Measurements from ENCODE around the gene COL12A1. TPM values are rescaled to one million over a fixed set of nuclear protein-coding genes. Genes with fewer than 3 reads are reported as not detected.
A peak's percentile ranks its signal among the peaks of the same experiment; 100 is the strongest.

The COL12A1 gene
- total and polyA plus RNA-seq, 8 donors, result 1.2 to 19.3 (median 3.5) TPM

DNA sequence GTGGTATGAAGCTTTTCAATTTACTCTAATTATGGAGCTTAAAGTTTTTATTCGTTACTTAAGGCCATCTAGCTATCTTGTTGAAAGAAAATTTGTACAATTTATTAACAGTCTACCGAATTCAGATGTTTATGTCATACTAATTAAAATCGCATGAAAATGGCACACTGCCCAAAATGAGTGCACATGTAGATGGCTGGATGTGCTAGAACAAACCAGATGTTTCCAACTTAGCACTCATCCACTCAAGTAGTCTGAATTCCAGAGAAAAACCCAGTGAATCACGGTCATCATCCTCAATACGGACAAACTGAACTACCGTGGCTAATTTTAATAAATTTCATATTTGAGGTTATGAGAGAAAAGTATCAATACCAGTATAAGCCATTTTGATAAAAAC, 70.4 kb downstream of the COL12A1 start:
- Histone ChIP-seq H3K27ac (no peak overlapping the region), H3K27me3 (no peaks in the 10 kb centered on the region), H3K4me1 (no peaks in the 10 kb centered on the region), H3K36me3 (no peaks in the 10 kb centered on the region), H3K9me3 (no peaks in the 10 kb centered on the region), H3K4me3 (no peak overlapping the region)
- DNase-seq, result no peak
- intact Hi-C loops (cut with DNase I), result no loop called here
- TF ChIP-seq, protein P1, sequence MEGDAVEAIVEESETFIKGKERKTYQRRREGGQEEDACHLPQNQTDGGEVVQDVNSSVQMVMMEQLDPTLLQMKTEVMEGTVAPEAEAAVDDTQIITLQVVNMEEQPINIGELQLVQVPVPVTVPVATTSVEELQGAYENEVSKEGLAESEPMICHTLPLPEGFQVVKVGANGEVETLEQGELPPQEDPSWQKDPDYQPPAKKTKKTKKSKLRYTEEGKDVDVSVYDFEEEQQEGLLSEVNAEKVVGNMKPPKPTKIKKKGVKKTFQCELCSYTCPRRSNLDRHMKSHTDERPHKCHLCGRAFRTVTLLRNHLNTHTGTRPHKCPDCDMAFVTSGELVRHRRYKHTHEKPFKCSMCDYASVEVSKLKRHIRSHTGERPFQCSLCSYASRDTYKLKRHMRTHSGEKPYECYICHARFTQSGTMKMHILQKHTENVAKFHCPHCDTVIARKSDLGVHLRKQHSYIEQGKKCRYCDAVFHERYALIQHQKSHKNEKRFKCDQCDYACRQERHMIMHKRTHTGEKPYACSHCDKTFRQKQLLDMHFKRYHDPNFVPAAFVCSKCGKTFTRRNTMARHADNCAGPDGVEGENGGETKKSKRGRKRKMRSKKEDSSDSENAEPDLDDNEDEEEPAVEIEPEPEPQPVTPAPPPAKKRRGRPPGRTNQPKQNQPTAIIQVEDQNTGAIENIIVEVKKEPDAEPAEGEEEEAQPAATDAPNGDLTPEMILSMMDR (IDR thresholded peaks at IDR 0.05), result no peak
- WGBS, 2 donors, result 82 to 84% methylated on average over 6 of the region's 6 CpGs
- no peak for ATAC-seq
- FAIRE-seq, result no peak

DNA sequence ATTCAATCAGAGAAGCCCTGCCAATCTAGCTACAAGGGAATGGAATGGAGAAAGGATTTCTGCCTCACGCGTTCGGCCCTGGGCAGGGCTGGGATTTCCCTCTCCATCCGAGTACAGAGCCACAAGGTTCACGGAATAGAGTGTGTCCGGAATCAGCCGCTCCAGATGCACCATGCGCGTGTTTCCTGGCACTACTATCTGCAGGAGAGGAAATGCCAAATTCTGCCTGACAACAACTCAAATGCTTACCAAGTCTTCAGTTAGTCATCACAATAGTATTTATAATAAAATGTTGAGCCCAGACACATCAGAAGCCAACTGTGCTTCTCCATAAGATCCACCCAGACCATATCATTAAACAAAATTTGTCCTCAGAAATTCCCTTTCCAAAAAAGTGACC, 75.1 kb downstream of the COL12A1 start:
- Histone ChIP-seq H3K4me1 (no peaks in the 10 kb centered on the region), H3K27me3 (no peaks in the 10 kb centered on the region), H3K9me3 (no peaks in the 10 kb centered on the region), H3K27ac (no peak overlapping the region), H3K4me3 (no peak overlapping the region), H3K36me3 (no peaks in the 10 kb centered on the region)
- DNase-seq (no peak), FAIRE-seq (no peak), ATAC-seq (no peak)
- TF ChIP-seq, protein P1 (IDR thresholded peaks at IDR 0.05), result no peak
- WGBS, 2 donors, result 90% methylated on average over 9 of the region's 9 CpGs
- intact Hi-C loops (cut with DNase I), result no loop called here

DNA sequence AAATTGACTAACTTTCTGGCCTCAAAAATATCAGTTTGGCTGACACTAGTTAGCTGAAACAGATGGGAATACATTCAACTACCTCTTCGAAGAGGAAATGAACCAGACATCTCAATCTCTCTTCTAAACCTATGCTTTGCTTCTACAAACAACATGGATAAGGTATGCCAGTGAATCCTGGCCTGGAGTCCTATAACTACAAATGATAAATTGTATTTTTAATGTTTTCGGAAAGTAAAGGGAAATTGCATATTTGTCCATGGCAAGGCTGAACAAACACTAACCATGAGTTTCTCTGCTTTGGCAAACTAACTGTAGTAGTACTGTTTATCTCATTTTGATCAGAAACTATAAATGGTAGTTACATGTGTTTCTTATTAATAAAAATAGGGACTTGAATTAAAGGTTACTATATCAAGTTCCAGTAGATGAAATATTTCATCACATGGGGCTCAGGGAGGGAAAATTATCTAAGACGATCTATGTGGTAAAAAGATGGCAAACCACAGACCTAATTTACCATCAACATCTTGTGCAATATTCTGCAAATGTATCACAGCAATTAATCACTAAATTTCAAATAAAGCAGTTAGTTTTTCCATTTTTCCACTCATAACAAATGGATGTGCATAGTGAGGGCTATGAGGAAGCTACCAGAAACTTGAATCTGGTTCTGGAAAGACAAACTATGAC, 76.8 kb downstream of the COL12A1 start:
- H3K36me3 ChIP-seq, result no peaks in the 10 kb centered on the region
- TF ChIP-seq, protein P1 (IDR thresholded peaks at IDR 0.05), result no peak
- H3K4me1 ChIP-seq, result no peaks in the 10 kb centered on the region
- peak in 1 of 4 donors; percentile 11 for ATAC-seq
- H3K27me3 ChIP-seq, result no peaks in the 10 kb centered on the region
- no peak overlapping the region for H3K4me3 ChIP-seq
- intact Hi-C loops (cut with DNase I), result no loop called here
- H3K27ac ChIP-seq, result no peak overlapping the region
- DNase-seq, result no peak
- no peak for FAIRE-seq
- 48 to 60% methylated on average over 3 of the region's 3 CpGs for WGBS, 2 donors
- no peaks in the 10 kb centered on the region for H3K9me3 ChIP-seq

DNA sequence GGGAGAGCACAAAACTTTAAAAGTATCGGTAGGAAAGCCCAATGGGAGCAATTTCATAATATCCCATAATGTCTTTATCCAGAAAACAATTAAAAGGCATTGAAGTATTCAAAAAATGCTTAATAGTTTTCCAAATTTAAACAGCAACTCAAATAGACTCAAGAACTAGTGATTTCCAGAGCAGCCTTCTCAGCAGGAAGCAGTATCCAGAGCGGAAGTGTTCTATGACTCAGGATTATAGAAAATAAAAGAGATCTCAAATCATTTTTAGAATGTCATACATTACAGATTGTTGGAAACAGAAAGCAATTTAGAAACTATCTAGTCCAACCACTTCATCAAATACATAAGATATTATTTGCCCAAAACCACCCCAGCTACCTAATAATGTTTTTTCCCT, 79.3 kb downstream of the COL12A1 start:
- 87 to 90% methylated on average over 2 of the region's 2 CpGs for WGBS, 2 donors
- H3K27ac ChIP-seq, result no peak overlapping the region
- TF ChIP-seq, protein P1 (IDR thresholded peaks at IDR 0.05), result no peak
- no peak overlapping the region for H3K4me3 ChIP-seq
- H3K9me3 ChIP-seq, result no peaks in the 10 kb centered on the region
- intact Hi-C loops (cut with DNase I), result no loop called here
- H3K36me3 ChIP-seq, result no peaks in the 10 kb centered on the region
- no peaks in the 10 kb centered on the region for H3K4me1 ChIP-seq
- no peak for DNase-seq
- H3K27me3 ChIP-seq, result no peaks in the 10 kb centered on the region
- no peak for ATAC-seq
- FAIRE-seq, result no peak

DNA sequence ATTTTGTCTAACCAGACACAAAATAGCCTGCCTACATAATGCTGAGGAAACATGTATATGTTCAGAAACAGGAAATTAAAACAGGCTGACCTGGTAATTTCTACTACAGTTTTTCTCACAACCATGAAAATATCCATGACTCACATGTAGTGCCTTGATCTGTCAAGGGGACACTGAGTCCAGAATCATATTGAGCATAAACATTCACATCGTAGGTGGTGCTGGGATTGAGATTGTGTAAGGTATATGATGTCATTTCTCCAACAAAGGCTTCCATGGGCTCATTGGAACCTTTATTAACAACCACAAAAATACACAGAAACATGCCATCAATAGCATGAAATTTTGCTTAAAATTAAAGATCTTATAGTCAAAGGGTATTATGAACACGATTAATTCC, 80.9 kb downstream of the COL12A1 start:
- ATAC-seq (no peak), FAIRE-seq (no peak), DNase-seq (no peak)
- no peak overlapping the region for H3K4me3 ChIP-seq
- H3K27ac ChIP-seq, result no peak overlapping the region
- no peaks in the 10 kb centered on the region for H3K9me3 ChIP-seq
- H3K27me3 ChIP-seq, result no peaks in the 10 kb centered on the region
- intact Hi-C loops (cut with DNase I), result no loop called here
- TF ChIP-seq, protein P1 (IDR thresholded peaks at IDR 0.05), result no peak
- no peaks in the 10 kb centered on the region for H3K4me1 ChIP-seq
- WGBS, 2 donors, result 79 to 85% methylated on average over 2 of the region's 2 CpGs
- no peaks in the 10 kb centered on the region for H3K36me3 ChIP-seq
